HG03139 (cell line): ENCODE results near the gene PLCD1.

Source experiments
- ATAC-seq: cut with Tn5 transposase; IDR thresholded peaks from one replicate; pipeline ENCODE4 v1.9.1; 2021; ENCODE audit not compliant: unreplicated experiment

The PLCD1 gene

GRCh38 chr3:38017445-38018295, 11.8 kb downstream of the PLCD1 start:
- no peak for ATAC-seq

GRCh38 chr3:38016847-38017444, 12.5 kb downstream of the PLCD1 start:
- no peak for ATAC-seq

- ATAC-seq: no peak
Observed at GRCh38 chr3:38016410-38016809, 13.0 kb downstream of the PLCD1 start.

GRCh38 chr3:38015984-38016383, 13.5 kb downstream of the PLCD1 start:
- ATAC-seq: no peak

- ATAC-seq: no peak
Observed at GRCh38 chr3:38015485-38015884, 14.0 kb downstream of the PLCD1 start.

GRCh38 chr3:38011111-38011510, 18.3 kb downstream of the PLCD1 start:
- ATAC-seq: no peak

GRCh38 chr3:38009807-38010591, 19.4 kb downstream of the PLCD1 start:
- ATAC-seq: no peak

- ATAC-seq: no peak
Observed at GRCh38 chr3:38008971-38009580, 20.4 kb downstream of the PLCD1 start.

GRCh38 chr3:38008191-38008701, 21.2 kb downstream of the PLCD1 start:
- no peak for ATAC-seq

- ATAC-seq: no peak
Observed at GRCh38 chr3:38007754-38008090, 21.7 kb downstream of the PLCD1 start.

- ATAC-seq: no peak
Observed at GRCh38 chr3:38006445-38006995, 22.9 kb downstream of the PLCD1 start.

- ATAC-seq: no peak
Observed at GRCh38 chr3:38006031-38006430, 23.4 kb downstream of the PLCD1 start.

GRCh38 chr3:38005076-38006020, 24.1 kb downstream of the PLCD1 start:
- no peak for ATAC-seq

- ATAC-seq: no peak
Observed at GRCh38 chr3:38004415-38005075, 24.9 kb downstream of the PLCD1 start.

GRCh38 chr3:38003817-38004414, 25.5 kb downstream of the PLCD1 start:
- no peak for ATAC-seq

- no peak for ATAC-seq
Observed at GRCh38 chr3:38003371-38003816, 26.0 kb downstream of the PLCD1 start.

GRCh38 chr3:38002940-38003339, 26.5 kb downstream of the PLCD1 start:
- ATAC-seq: no peak

GRCh38 chr3:38002291-38002876, 27.1 kb downstream of the PLCD1 start:
- no peak for ATAC-seq
